ENCODE measurements around the gene WNT1. TPM values are rescaled to one million over a fixed set of nuclear protein-coding genes. Genes with fewer than 3 reads are reported as not detected.

WNT1 gene
- total RNA-seq, 1 donor from 2014 or later, result not detected

GRCh38 chr12:48972952-48973483, 5.1 kb upstream of the WNT1 start:
- H3K9me3 ChIP-seq (ENCODE audit: low read depth), result no peaks in the 10 kb centered on the region
- H3K36me3 ChIP-seq, result no peaks in the 10 kb centered on the region
- no peak overlapping the region for H3K4me3 ChIP-seq
- H3K27ac Mint-ChIP-seq, result no peak overlapping the region
- H3K27me3 ChIP-seq, result peaks cover 100% of the 10 kb centered on the region
- H3K27ac ChIP-seq, result no peak overlapping the region
- H3K4me1 ChIP-seq, result peaks cover 31% of the 10 kb centered on the region
- TF ChIP-seq EZH2phosphoT487 (IDR thresholded peaks at IDR 0.05) (peak; percentile 17), EZH2 (IDR thresholded peaks at IDR 0.05) (no peak)
- no peak overlapping the region for H3K9ac ChIP-seq
- no peak overlapping the region for H2AFZ ChIP-seq (replicated peaks)
- no peaks in the 10 kb centered on the region for H3K79me2 ChIP-seq (ENCODE audit: low read depth)
- no peaks in the 10 kb centered on the region for H3K36me3 Mint-ChIP-seq
- peak overlapping the region; percentile 27 for H3K4me3 Mint-ChIP-seq
- peaks cover 5% of the 10 kb centered on the region for H3K9me3 Mint-ChIP-seq
- peaks cover 28% of the 10 kb centered on the region for H3F3A ChIP-seq (ENCODE audit: low read depth)
- H3K4me2 ChIP-seq, result no peak overlapping the region
- H4K20me1 ChIP-seq (ENCODE audit: low read depth), result peaks cover 52% of the 10 kb centered on the region
- H3K4me1 Mint-ChIP-seq, result peaks cover 48% of the 10 kb centered on the region
- DNase-seq (ENCODE audit: low spot score), result no peak
- H3K27me3 Mint-ChIP-seq (ENCODE audit: insufficient read depth, low read depth), result peaks cover 89% of the 10 kb centered on the region

GRCh38 chr12:48973531-48973930, 4.6 kb upstream of the WNT1 start:
- Mint-ChIP-seq H3K4me1 (peaks cover 45% of the 10 kb centered on the region), H3K36me3 (no peaks in the 10 kb centered on the region), H3K9me3 (peaks cover 5% of the 10 kb centered on the region), H3K27ac (no peak overlapping the region), H3K27me3 (ENCODE audit: insufficient read depth, low read depth) (peaks cover 84% of the 10 kb centered on the region), H3K4me3 (peak overlapping the region; percentile 41)
- peak; percentile 3 for TF ChIP-seq EZH2 (IDR thresholded peaks at IDR 0.05)
- no peak for TF ChIP-seq EZH2phosphoT487 (IDR thresholded peaks at IDR 0.05)
- no peak for TF ChIP-seq CTCF (IDR thresholded peaks at IDR 0.05)
- H3K9me3 ChIP-seq (ENCODE audit: low read depth), result no peaks in the 10 kb centered on the region
- peaks cover 57% of the 10 kb centered on the region for H4K20me1 ChIP-seq (ENCODE audit: low read depth)
- H3K27me3 ChIP-seq, result peaks cover 100% of the 10 kb centered on the region
- no peak overlapping the region for H3K9ac ChIP-seq
- no peaks in the 10 kb centered on the region for H3K79me2 ChIP-seq (ENCODE audit: low read depth)
- H3K27ac ChIP-seq, result no peak overlapping the region
- peaks cover 27% of the 10 kb centered on the region for H3K4me1 ChIP-seq
- no peak overlapping the region for H3K4me3 ChIP-seq
- H2AFZ ChIP-seq (replicated peaks), result no peak overlapping the region
- peak; percentile 48 for DNase-seq (ENCODE audit: low spot score)
- H3F3A ChIP-seq (ENCODE audit: low read depth), result peaks cover 23% of the 10 kb centered on the region
- H3K36me3 ChIP-seq, result no peaks in the 10 kb centered on the region
- H3K4me2 ChIP-seq, result no peak overlapping the region

- Mint-ChIP-seq H3K9me3 (peaks cover 5% of the 10 kb centered on the region), H3K36me3 (no peaks in the 10 kb centered on the region), H3K4me3 (peak overlapping the region; percentile 41), H3K27ac (no peak overlapping the region), H3K4me1 (peaks cover 45% of the 10 kb centered on the region), H3K27me3 (ENCODE audit: insufficient read depth, low read depth) (peaks cover 83% of the 10 kb centered on the region)
- Histone ChIP-seq H3K9ac (no peak overlapping the region), H3K4me1 (peaks cover 23% of the 10 kb centered on the region), H2AFZ (replicated peaks) (no peak overlapping the region), H4K20me1 (ENCODE audit: low read depth) (peaks cover 63% of the 10 kb centered on the region), H3K79me2 (ENCODE audit: low read depth) (no peaks in the 10 kb centered on the region), H3K27ac (no peak overlapping the region), H3K27me3 (peaks cover 100% of the 10 kb centered on the region), H3K36me3 (no peaks in the 10 kb centered on the region), H3K4me2 (no peak overlapping the region), H3K9me3 (ENCODE audit: low read depth) (no peaks in the 10 kb centered on the region), H3F3A (ENCODE audit: low read depth) (peaks cover 19% of the 10 kb centered on the region), H3K4me3 (no peak overlapping the region)
- TF ChIP-seq EZH2 (IDR thresholded peaks at IDR 0.05), result peak; percentile 56
- peak; percentile 66 for TF ChIP-seq CTCF (IDR thresholded peaks at IDR 0.05)
- TF ChIP-seq EZH2phosphoT487 (IDR thresholded peaks at IDR 0.05), result no peak
- DNase-seq (ENCODE audit: low spot score), result peak; percentile 79
Measured at GRCh38 chr12:48973941-48974673, 4.0 kb upstream of the WNT1 start.
